ENCODE results near the gene C12orf57. TPM values are rescaled to one million over a fixed set of nuclear protein-coding genes. Genes with fewer than 3 reads are reported as not detected.

The C12orf57 gene
- total and polyA plus RNA-seq, 2 experiments from 2014 or later, result 204 to 262 TPM

DNA sequence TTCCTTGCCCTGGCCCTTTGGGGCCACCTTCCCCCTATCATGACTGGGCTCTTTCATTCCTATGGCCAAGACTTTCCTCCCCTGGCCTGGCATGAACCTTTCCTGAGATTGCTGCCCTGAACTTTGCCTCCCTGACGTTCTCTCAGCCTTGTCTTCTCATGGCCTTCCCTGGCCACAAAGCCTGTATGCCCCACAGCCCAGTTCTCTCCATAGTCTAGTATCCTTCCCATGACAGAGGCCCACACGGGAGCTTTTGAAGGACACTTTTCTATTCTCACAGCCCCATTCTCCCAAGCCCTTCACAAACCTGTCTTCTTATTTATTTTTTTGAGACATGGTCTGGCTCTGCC lies 4.7 kb upstream of the C12orf57 start:
- no peak for DNase-seq (ENCODE audit: low spot score)
- H3K4me3 Mint-ChIP-seq, result peak overlapping the region; percentile 79
- H3K4me1 Mint-ChIP-seq, result peaks cover 53% of the 10 kb centered on the region
- H3K79me2 ChIP-seq (replicated peaks; ENCODE audit: insufficient read depth), result 0 out of 2 replicates have a peak, but pooled peaks cover 5% of the 10 kb centered on the region
- H3K27ac ChIP-seq (ENCODE audit: low read depth), result 0 out of 2 replicates have a peak overlapping the region, but pooled peaks have one; percentile 97
- peaks cover 10% of the 10 kb centered on the region; the same call in 1 of the 2 replicates for H3K36me3 ChIP-seq (ENCODE audit: insufficient read depth)
- no peak overlapping the region; the same call in 1 of the 2 replicates for H3K4me2 ChIP-seq
- TF ChIP-seq CTCF (conservative IDR thresholded peaks at IDR 0.05; ENCODE audit: low read depth in 2 of 2) (no peak), REST (IDR thresholded peaks at IDR 0.05; ENCODE audit: unreplicated experiment) (no peak), CREB1 (CRISPR knock-in tag; IDR thresholded peaks at IDR 0.05; ENCODE audit: low read depth) (no peak), EZH2phosphoT487 (IDR thresholded peaks at IDR 0.05; ENCODE audit: unreplicated experiment) (no peak), STAT1 (IDR thresholded peaks at IDR 0.05; ENCODE audit: unreplicated experiment) (no peak), ZNF462 (CRISPR knock-in tag; IDR thresholded peaks at IDR 0.05) (no peak), EZH2 (IDR thresholded peaks at IDR 0.05; ENCODE audit: low read depth, unreplicated experiment) (no peak), ZNF331 (CRISPR knock-in tag; IDR thresholded peaks at IDR 0.05; ENCODE audit: low read depth) (no peak), POLR2AphosphoS5 (IDR thresholded peaks at IDR 0.05; ENCODE audit: low read depth) (no peak)
- TF ChIP-seq, protein P1, sequence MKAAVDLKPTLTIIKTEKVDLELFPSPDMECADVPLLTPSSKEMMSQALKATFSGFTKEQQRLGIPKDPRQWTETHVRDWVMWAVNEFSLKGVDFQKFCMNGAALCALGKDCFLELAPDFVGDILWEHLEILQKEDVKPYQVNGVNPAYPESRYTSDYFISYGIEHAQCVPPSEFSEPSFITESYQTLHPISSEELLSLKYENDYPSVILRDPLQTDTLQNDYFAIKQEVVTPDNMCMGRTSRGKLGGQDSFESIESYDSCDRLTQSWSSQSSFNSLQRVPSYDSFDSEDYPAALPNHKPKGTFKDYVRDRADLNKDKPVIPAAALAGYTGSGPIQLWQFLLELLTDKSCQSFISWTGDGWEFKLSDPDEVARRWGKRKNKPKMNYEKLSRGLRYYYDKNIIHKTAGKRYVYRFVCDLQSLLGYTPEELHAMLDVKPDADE (IDR thresholded peaks at IDR 0.05), result no peak
- no peak overlapping the region for H2AFZ ChIP-seq
- no peaks in the 10 kb centered on the region for H3K27me3 ChIP-seq (ENCODE audit: insufficient read depth)
- no peak for ATAC-seq
- H3K27ac Mint-ChIP-seq, result peak overlapping the region; percentile 61
- peaks cover 12% of the 10 kb centered on the region for H4K20me1 ChIP-seq (replicated peaks; ENCODE audit: insufficient read depth)
- H3K4me3 ChIP-seq, result no peak overlapping the region
- peaks cover 46% of the 10 kb centered on the region for H3K27me3 Mint-ChIP-seq (ENCODE audit: insufficient read depth, low read depth, poor library complexity)
- peaks cover 62% of the 10 kb centered on the region for H3K36me3 Mint-ChIP-seq (ENCODE audit: low read depth)
- peaks cover 39% of the 10 kb centered on the region for H3F3A ChIP-seq (replicated peaks; ENCODE audit: low read depth)
- H3K9me3 Mint-ChIP-seq, result peaks cover 3% of the 10 kb centered on the region; the same call in 1 of the 3 replicates
- peaks cover 13% of the 10 kb centered on the region for H3K4me1 ChIP-seq (ENCODE audit: insufficient read depth)
- H3K9me2 ChIP-seq (ENCODE audit: insufficient read depth), result no peaks in the 10 kb centered on the region
